BLaER1 treated with 17β-estradiol and CSF1 and Interleukin-3, amounts not matched to agents 10 nM and 100 nM (cell line): ENCODE results near the gene PRDM11.
A peak's percentile ranks its signal among the peaks of the same experiment; 100 is the strongest.

ENCODE experiments used
- H3K27ac ChIP-seq, 11 experiments: shearing (Covaris generic); formaldehyde crosslinking; 2 replicates each; pipeline ENCODE4 v1.8.1; 2022
- H3K27me3 ChIP-seq, 11 experiments: shearing (Covaris generic); formaldehyde crosslinking; 2 replicates each; pipeline ENCODE4 v1.8.1; 2022
- H3K36me3 ChIP-seq, 11 experiments: shearing (Covaris generic); formaldehyde crosslinking; 2 replicates each; pipeline ENCODE4 v1.8.1; 2022
- H3K4me1 ChIP-seq, 10 experiments: shearing (Covaris generic); formaldehyde crosslinking; 2 replicates each; pipeline ENCODE4 v1.8.1; 2022
- H3K4me2 ChIP-seq, 11 experiments: shearing (Covaris generic); formaldehyde crosslinking; 2 replicates each; pipeline ENCODE4 v1.8.1; 2022
- H3K4me3 ChIP-seq, 10 experiments: shearing (Covaris generic); formaldehyde crosslinking; 2 replicates each; pipeline ENCODE4 v1.8.1; 2022
- H3K9ac ChIP-seq, 11 experiments: shearing (Covaris generic); formaldehyde crosslinking; 2 replicates each; pipeline ENCODE4 v1.8.1; 2022
- H3K9me3 ChIP-seq, 11 experiments: shearing (Covaris generic); formaldehyde crosslinking; replicated peaks in 1 of 11; 2 replicates each; pipeline ENCODE4 v1.8.1; 2022
- H4K20me1 ChIP-seq, 11 experiments: shearing (Covaris generic); formaldehyde crosslinking; 2 replicates each; pipeline ENCODE4 v1.8.1; 2022
- Cebpa-rat ChIP-seq, 11 experiments: shearing (Covaris generic); IDR thresholded peaks; 2 replicates each; pipeline ENCODE4 v1.8.1; 2022

Gene PRDM11

GRCh38 chr11:45215098-45215865 is 68.8 kb downstream of the PRDM11 start:
- Histone ChIP-seq H4K20me1 (peaks cover 0 to 35% (median 13%) of the 10 kb centered on the region in 11 experiments; a peak in 14 of 22 replicates), H3K9ac (no peak overlapping the region), H3K9me3 (no peaks in the 10 kb centered on the region), H3K27ac (no peak overlapping the region), H3K36me3 (peaks cover 0 to 8% (median 0%) of the 10 kb centered on the region in 11 experiments; a peak in 2 of 22 replicates), H3K27me3 (peaks cover 0 to 7% (median 0%) of the 10 kb centered on the region in 11 experiments; a peak in 1 of 22 replicates), H3K4me3 (no peak overlapping the region), H3K4me1 (peaks cover 20 to 57% (median 41%) of the 10 kb centered on the region in 10 experiments), H3K4me2 (peak overlapping the region; percentile 7 to 62 (median 45); a peak in 21 of 22 replicates)
- TF ChIP-seq Cebpa-rat (IDR thresholded peaks at IDR 0.05), result no peak

GRCh38 chr11:45216031-45216430 is 69.6 kb downstream of the PRDM11 start:
- H3K27ac ChIP-seq, result no peak overlapping the region
- no peaks in the 10 kb centered on the region for H3K9me3 ChIP-seq
- H3K36me3 ChIP-seq, result peaks cover 0 to 8% (median 0%) of the 10 kb centered on the region in 11 experiments; a peak in 2 of 22 replicates
- peak overlapping the region in 5 of 11 experiments; percentile 13 to 55 (median 35); a peak in 5 of 22 replicates for H3K4me2 ChIP-seq
- H3K9ac ChIP-seq, result no peak overlapping the region
- no peak overlapping the region for H3K4me3 ChIP-seq
- peaks cover 0 to 28% (median 7%) of the 10 kb centered on the region in 11 experiments; a peak in 14 of 22 replicates for H4K20me1 ChIP-seq
- TF ChIP-seq Cebpa-rat (IDR thresholded peaks at IDR 0.05), result no peak
- H3K27me3 ChIP-seq, result 0 out of 22 replicates have a peak, but pooled peaks cover 0 to under 1% (median 0%) of the 10 kb centered on the region in 11 experiments
- peaks cover 17 to 57% (median 40%) of the 10 kb centered on the region in 10 experiments for H3K4me1 ChIP-seq

- H3K4me3 ChIP-seq, result no peak overlapping the region
- H3K27ac ChIP-seq, result no peak overlapping the region
- TF ChIP-seq Cebpa-rat (IDR thresholded peaks at IDR 0.05), result no peak
- peaks cover 0 to 8% (median 0%) of the 10 kb centered on the region in 11 experiments; a peak in 2 of 22 replicates for H3K36me3 ChIP-seq
- H3K9ac ChIP-seq, result no peak overlapping the region
- H3K4me1 ChIP-seq, result peaks cover 23 to 57% (median 40%) of the 10 kb centered on the region in 10 experiments
- H3K4me2 ChIP-seq, result no peak overlapping the region
- H4K20me1 ChIP-seq, result peaks cover 0 to 19% (median 0%) of the 10 kb centered on the region in 11 experiments; a peak in 5 of 22 replicates
- no peaks in the 10 kb centered on the region for H3K27me3 ChIP-seq
- no peaks in the 10 kb centered on the region for H3K9me3 ChIP-seq
These were observed 70.5 kb downstream of the PRDM11 start for GRCh38 chr11:45216901-45217300.

- no peak overlapping the region for H3K27ac ChIP-seq
- no peak overlapping the region for H3K9ac ChIP-seq
- peaks cover 0 to 10% (median 0%) of the 10 kb centered on the region in 11 experiments; a peak in 1 of 22 replicates for H4K20me1 ChIP-seq
- no peak overlapping the region for H3K4me3 ChIP-seq
- no peak for TF ChIP-seq Cebpa-rat (IDR thresholded peaks at IDR 0.05)
- H3K9me3 ChIP-seq, result no peaks in the 10 kb centered on the region; a peak in 1 of 22 replicates
- no peaks in the 10 kb centered on the region for H3K27me3 ChIP-seq
- H3K4me1 ChIP-seq, result peaks cover 19 to 57% (median 41%) of the 10 kb centered on the region in 10 experiments
- H3K4me2 ChIP-seq, result no peak overlapping the region
- peaks cover 0 to 5% (median 0%) of the 10 kb centered on the region in 11 experiments; a peak in 2 of 22 replicates for H3K36me3 ChIP-seq
These were observed 71.6 kb downstream of the PRDM11 start for GRCh38 chr11:45217991-45218390.

- Histone ChIP-seq H4K20me1 (0 out of 22 replicates have a peak, but pooled peaks cover 0 to 3% (median 0%) of the 10 kb centered on the region in 11 experiments), H3K4me1 (peaks cover 19 to 51% (median 42%) of the 10 kb centered on the region in 10 experiments), H3K27me3 (no peaks in the 10 kb centered on the region), H3K9ac (no peak overlapping the region), H3K9me3 (peaks cover 0 to 4% (median 0%) of the 10 kb centered on the region in 11 experiments; a peak in 1 of 22 replicates), H3K4me3 (no peak overlapping the region), H3K4me2 (no peak overlapping the region), H3K27ac (no peak overlapping the region), H3K36me3 (peaks cover 0 to 5% (median 0%) of the 10 kb centered on the region in 11 experiments; a peak in 3 of 22 replicates)
- TF ChIP-seq Cebpa-rat (IDR thresholded peaks at IDR 0.05), result no peak
These were observed 72.3 kb downstream of the PRDM11 start for GRCh38 chr11:45218705-45219104.

GRCh38 chr11:45219411-45219810 is 73.0 kb downstream of the PRDM11 start:
- no peak for TF ChIP-seq Cebpa-rat (IDR thresholded peaks at IDR 0.05)
- Histone ChIP-seq H3K9me3 (peaks cover 0 to 11% (median 0%) of the 10 kb centered on the region in 11 experiments; a peak in 2 of 22 replicates), H3K4me2 (no peak overlapping the region), H3K27me3 (no peaks in the 10 kb centered on the region), H3K36me3 (peaks cover 0 to 11% (median 6%) of the 10 kb centered on the region in 11 experiments; a peak in 9 of 22 replicates), H3K4me3 (no peak overlapping the region), H3K27ac (no peak overlapping the region), H4K20me1 (no peaks in the 10 kb centered on the region), H3K9ac (no peak overlapping the region), H3K4me1 (peaks cover 19 to 50% (median 42%) of the 10 kb centered on the region in 10 experiments)

- no peaks in the 10 kb centered on the region for H4K20me1 ChIP-seq
- H3K27me3 ChIP-seq, result no peaks in the 10 kb centered on the region
- H3K4me3 ChIP-seq, result no peak overlapping the region
- H3K9me3 ChIP-seq, result peaks cover 0 to 32% (median 14%) of the 10 kb centered on the region in 11 experiments; a peak in 9 of 22 replicates
- no peak overlapping the region for H3K27ac ChIP-seq
- H3K9ac ChIP-seq, result no peak overlapping the region
- H3K36me3 ChIP-seq, result peaks cover 13 to 46% (median 39%) of the 10 kb centered on the region in 11 experiments
- H3K4me1 ChIP-seq, result peaks cover 9 to 36% (median 28%) of the 10 kb centered on the region in 10 experiments
- 0 out of 22 replicates have a peak overlapping the region, but pooled peaks of 1 of the 11 experiments have one; percentile 81 for H3K4me2 ChIP-seq
- no peak for TF ChIP-seq Cebpa-rat (IDR thresholded peaks at IDR 0.05)
These were observed 77.1 kb downstream of the PRDM11 start for GRCh38 chr11:45223496-45223895.

- Histone ChIP-seq H4K20me1 (no peaks in the 10 kb centered on the region), H3K36me3 (peaks cover 13 to 46% (median 39%) of the 10 kb centered on the region in 11 experiments), H3K4me2 (no peak overlapping the region), H3K27me3 (no peaks in the 10 kb centered on the region), H3K9me3 (peaks cover 0 to 32% (median 14%) of the 10 kb centered on the region in 11 experiments; a peak in 9 of 22 replicates), H3K27ac (no peak overlapping the region), H3K4me1 (peaks cover 9 to 41% (median 28%) of the 10 kb centered on the region in 10 experiments), H3K9ac (no peak overlapping the region), H3K4me3 (no peak overlapping the region)
- TF ChIP-seq Cebpa-rat (IDR thresholded peaks at IDR 0.05), result no peak
These were observed 78.3 kb downstream of the PRDM11 start for GRCh38 chr11:45224766-45225165.

DNA sequence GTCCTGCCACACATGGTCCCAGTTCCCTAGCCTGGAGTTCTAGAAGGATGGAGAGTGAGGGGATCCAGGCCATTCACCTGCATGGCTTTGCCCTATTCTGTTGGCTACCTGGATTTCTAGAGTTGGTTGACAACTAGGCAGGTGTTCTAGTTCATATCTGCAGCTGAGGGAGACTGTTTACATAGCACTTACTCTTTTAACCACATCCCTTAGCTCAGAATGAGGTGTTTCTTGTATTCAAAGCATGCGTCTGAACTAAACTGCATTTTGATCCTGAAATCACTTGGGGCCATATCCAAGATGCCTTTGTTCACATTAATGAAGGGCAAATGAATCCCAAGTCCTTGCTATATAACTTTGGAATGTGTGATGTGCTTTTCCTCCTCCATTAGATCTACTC is 78.8 kb downstream of the PRDM11 start:
- H3K4me2 ChIP-seq, result no peak overlapping the region
- H3K9ac ChIP-seq, result no peak overlapping the region
- no peaks in the 10 kb centered on the region for H4K20me1 ChIP-seq
- peaks cover 0 to 32% (median 14%) of the 10 kb centered on the region in 11 experiments; a peak in 9 of 22 replicates for H3K9me3 ChIP-seq
- TF ChIP-seq Cebpa-rat (IDR thresholded peaks at IDR 0.05), result no peak
- peaks cover 13 to 46% (median 39%) of the 10 kb centered on the region in 11 experiments for H3K36me3 ChIP-seq
- H3K4me1 ChIP-seq, result peaks cover 9 to 41% (median 31%) of the 10 kb centered on the region in 10 experiments
- H3K27me3 ChIP-seq, result no peaks in the 10 kb centered on the region
- no peak overlapping the region for H3K27ac ChIP-seq
- no peak overlapping the region for H3K4me3 ChIP-seq
